GM12878 (cell line): ENCODE results near the gene PKP3. TPM values are rescaled to one million over a fixed set of nuclear protein-coding genes. Genes with fewer than 3 reads are reported as not detected.

Source experiments
- BACH1 ChIP-seq: fragments of 450-650 bp; IDR thresholded peaks from 2 replicates; pipeline ENCODE4 v1.6.1; 2017; ENCODE audit warnings: mild to moderate bottlenecking, borderline replicate concordance
- BCL11A ChIP-seq: IDR thresholded peaks from 2 replicates; pipeline ENCODE4 v1.6.1; 2011; ENCODE audit warnings: low read depth, low read length
- BHLHE40 ChIP-seq, 2 experiments: fragments of 450-650 bp in 1 of 2; IDR thresholded peaks; 2 replicates each; pipeline ENCODE4 v1.6.1; 2011 to 2017; ENCODE audit warnings: low read depth in 2 of 2, borderline replicate concordance in 1 of 2, improper control_type of control experiment in 1 of 2, low read length in 1 of 2, mild to moderate bottlenecking in 1 of 2
- CHD2 ChIP-seq: IDR thresholded peaks from 2 replicates; pipeline ENCODE4 v1.6.1; 2011; ENCODE audit warnings: low read depth, low read length, improper control_type of control experiment, borderline replicate concordance
- FOS ChIP-seq: IDR thresholded peaks from 3 replicates; pipeline ENCODE4 v1.6.1; 2011; ENCODE audit warnings: borderline replicate concordance; ENCODE audit not compliant: insufficient read length; ENCODE audit errors: extremely low read depth
- KLF5 ChIP-seq: fragments of 450-650 bp; IDR thresholded peaks from 2 replicates; pipeline ENCODE4 v1.6.1; 2014; ENCODE audit warnings: mild to moderate bottlenecking; ENCODE audit not compliant: partially characterized antibody
- LARP7 ChIP-seq: fragments of 450-650 bp; IDR thresholded peaks from 2 replicates; pipeline ENCODE4 v1.6.1; 2017; ENCODE audit warnings: mild to moderate bottlenecking
- NFYB ChIP-seq: IDR thresholded peaks from 2 replicates; pipeline ENCODE4 v1.6.1; 2011; ENCODE audit warnings: low read depth, mild to moderate bottlenecking, low read length, improper control_type of control experiment, moderate library complexity; ENCODE audit not compliant: insufficient read depth
- NRF1 ChIP-seq: conservative IDR thresholded peaks from 2 replicates; pipeline ENCODE4 v1.6.1; 2011; ENCODE audit warnings: mild to moderate bottlenecking, low read depth, low read length, improper control_type of control experiment
- POLR2AphosphoS5 ChIP-seq: IDR thresholded peaks from 2 replicates; pipeline ENCODE4 v1.6.1; 2011; ENCODE audit warnings: mild to moderate bottlenecking, low read length, inconsistent platforms
- POU2F2 ChIP-seq: IDR thresholded peaks from 3 replicates; pipeline ENCODE4 v1.6.1; 2011; ENCODE audit warnings: low read depth, mild to moderate bottlenecking, low read length, borderline replicate concordance
- RB1 ChIP-seq: fragments of 450-650 bp; formaldehyde crosslinking; IDR thresholded peaks from 2 replicates; pipeline ENCODE4 v1.6.1; 2017; ENCODE audit warnings: mild to moderate bottlenecking, borderline replicate concordance
- polyA plus RNA-seq, 11 experiments: library from polyadenylated mRNA; depleted of rRNA in 4 of 11; unstranded in 6 of 11; stranded (reverse) in 5 of 11; fragments of >200 nt; fragmentation: Nextera tagmentation in 4 of 11; fragmentation: Illumina TruSeq in 1 of 11; extraction: Ambion mirVana in 4 of 11; extraction: Trizol in 1 of 11; gene quantifications; 1 replicate in 1 of 11; 2 replicates in 10 of 11; pipeline versions ENCODE4 v1.2.1 to v1.2.3, GENCODE V29; 2011 to 2016; ENCODE audit warnings: inconsistent platforms in 2 of 11, missing spikeins in 2 of 11, low read depth in 1 of 11
- total RNA-seq, 4 experiments: library from RNA; depleted of rRNA in 3 of 4; stranded (reverse); fragments of >200 nt in 3 of 4; fragmentation: Illumina TruSeq in 1 of 4; extraction: Trizol in 1 of 4; gene quantifications; 2 replicates each; pipeline versions ENCODE4 v1.2.1 to v1.2.3, GENCODE V29; 2013 to 2021
- TF ChIP-seq, protein P1 (sequence below): fragments of 450-650 bp; IDR thresholded peaks from 2 replicates; pipeline ENCODE4 v1.6.1; 2017; ENCODE audit warnings: mild to moderate bottlenecking, moderate library complexity

The PKP3 gene
- total and polyA plus RNA-seq, 10 of the 15 experiments (the other 5 are each of a cell fraction or from before 2014, with no cell fraction given), result 0.45 to 0.90 TPM; not detected in 8

DNA sequence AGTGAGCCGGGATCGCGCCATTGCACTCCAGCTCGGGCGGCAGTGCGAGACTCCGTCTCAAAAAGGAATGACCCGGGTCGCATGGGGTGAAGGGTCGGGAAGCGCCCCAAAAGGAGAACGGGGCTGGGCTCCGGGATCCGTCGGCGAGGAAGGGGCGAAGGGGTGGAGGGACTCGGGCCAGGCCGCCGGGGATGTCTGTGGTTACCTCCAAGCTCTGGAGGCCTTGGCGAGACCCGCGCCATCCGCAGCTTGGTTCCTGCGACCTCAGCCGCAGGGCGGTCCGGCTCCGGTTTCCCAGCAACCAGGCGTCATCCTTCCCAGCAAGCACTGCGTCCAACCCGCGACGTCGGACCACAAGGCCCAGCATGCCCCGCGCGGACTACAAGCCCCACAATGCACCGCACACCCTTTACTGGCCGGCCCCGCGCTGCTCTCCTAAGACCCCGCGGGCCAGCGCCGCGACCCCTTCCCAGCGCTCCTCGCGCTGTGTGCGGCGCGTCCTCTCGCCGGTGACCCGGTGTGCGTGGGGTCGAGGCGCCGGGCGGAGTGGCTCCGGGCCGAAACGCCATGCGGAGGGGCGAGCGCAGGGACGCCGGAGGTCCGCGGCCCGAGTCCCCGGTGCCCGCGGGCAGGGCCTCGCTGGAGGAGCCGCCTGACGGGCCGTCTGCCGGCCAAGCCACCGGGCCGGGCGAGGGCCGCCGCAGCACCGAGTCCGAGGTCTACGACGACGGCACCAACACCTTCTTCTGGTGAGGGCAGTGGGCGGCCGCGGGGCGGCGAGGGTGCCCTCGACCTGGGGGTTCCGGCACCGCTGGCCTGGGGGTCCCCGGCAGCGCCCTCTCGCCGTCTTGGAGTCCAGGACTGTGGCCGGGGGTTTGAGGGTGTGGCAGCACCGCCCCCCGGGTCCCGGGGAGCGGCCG, 56.1 kb downstream of the PKP3 start, which contains the start of gene PTDSS2 (continued):
- TF ChIP-seq, protein P1, sequence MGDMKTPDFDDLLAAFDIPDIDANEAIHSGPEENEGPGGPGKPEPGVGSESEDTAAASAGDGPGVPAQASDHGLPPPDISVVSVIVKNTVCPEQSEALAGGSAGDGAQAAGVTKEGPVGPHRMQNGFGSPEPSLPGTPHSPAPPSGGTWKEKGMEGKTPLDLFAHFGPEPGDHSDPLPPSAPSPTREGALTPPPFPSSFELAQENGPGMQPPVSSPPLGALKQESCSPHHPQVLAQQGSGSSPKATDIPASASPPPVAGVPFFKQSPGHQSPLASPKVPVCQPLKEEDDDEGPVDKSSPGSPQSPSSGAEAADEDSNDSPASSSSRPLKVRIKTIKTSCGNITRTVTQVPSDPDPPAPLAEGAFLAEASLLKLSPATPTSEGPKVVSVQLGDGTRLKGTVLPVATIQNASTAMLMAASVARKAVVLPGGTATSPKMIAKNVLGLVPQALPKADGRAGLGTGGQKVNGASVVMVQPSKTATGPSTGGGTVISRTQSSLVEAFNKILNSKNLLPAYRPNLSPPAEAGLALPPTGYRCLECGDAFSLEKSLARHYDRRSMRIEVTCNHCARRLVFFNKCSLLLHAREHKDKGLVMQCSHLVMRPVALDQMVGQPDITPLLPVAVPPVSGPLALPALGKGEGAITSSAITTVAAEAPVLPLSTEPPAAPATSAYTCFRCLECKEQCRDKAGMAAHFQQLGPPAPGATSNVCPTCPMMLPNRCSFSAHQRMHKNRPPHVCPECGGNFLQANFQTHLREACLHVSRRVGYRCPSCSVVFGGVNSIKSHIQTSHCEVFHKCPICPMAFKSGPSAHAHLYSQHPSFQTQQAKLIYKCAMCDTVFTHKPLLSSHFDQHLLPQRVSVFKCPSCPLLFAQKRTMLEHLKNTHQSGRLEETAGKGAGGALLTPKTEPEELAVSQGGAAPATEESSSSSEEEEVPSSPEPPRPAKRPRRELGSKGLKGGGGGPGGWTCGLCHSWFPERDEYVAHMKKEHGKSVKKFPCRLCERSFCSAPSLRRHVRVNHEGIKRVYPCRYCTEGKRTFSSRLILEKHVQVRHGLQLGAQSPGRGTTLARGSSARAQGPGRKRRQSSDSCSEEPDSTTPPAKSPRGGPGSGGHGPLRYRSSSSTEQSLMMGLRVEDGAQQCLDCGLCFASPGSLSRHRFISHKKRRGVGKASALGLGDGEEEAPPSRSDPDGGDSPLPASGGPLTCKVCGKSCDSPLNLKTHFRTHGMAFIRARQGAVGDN, result peak; percentile 60; the same call in 1 of the 2 replicates
- TF ChIP-seq RB1 (peak; percentile 83; the same call in 1 of the 2 replicates), POU2F2 (peak; percentile 56; the same call in 1 of the 3 replicates), BHLHE40 (IDR thresholded peaks at IDR 0.05; ENCODE audit: borderline replicate concordance in 1 of 2, low read depth in 2 of 2, low read length in 1 of 2) (peak in 1 of 2 experiments; percentile 66; a peak in 2 of 4 replicates), FOS (no peak), NFYB (peak; percentile 68; the same call in 1 of the 2 replicates), LARP7 (peak; percentile 94), KLF5 (peak; percentile 36), NRF1 (0 out of 2 replicates have a peak, but pooled peaks have one; percentile 12), BCL11A (no peak), POLR2AphosphoS5 (peak; percentile 54; the same call in 1 of the 2 replicates), CHD2 (peak; percentile 83), BACH1 (peak; percentile 75)
